ENCODE data around the gene AFG1L.
"Not testable (repeated sequence)": the region's sequence is repeated elsewhere in the genome, so short reads cannot be mapped to it uniquely, and the experiment has no call there.

Gene AFG1L

GRCh38 chr6:108287373-108287772 lies 7.5 kb upstream of the AFG1L start:
- ChIA-PET POLR2A (no interaction called here), CTCF (interaction anchor here (0.5 kb wide), 1 partner anchor 29 kb away, joined by 3 read pairs; no protein-coding TSS in a partner anchor)
- TF ChIP-seq ELF4 (IDR thresholded peaks at IDR 0.05) (no peak), LEF1 (IDR thresholded peaks at IDR 0.05; ENCODE audit: borderline replicate concordance) (no peak), CTBP1 (IDR thresholded peaks at IDR 0.05; ENCODE audit: borderline replicate concordance) (no peak), TARDBP (IDR thresholded peaks at IDR 0.05) (no peak), FOXK2 (IDR thresholded peaks at IDR 0.05) (no peak), ARNT (IDR thresholded peaks at IDR 0.05) (no peak), SP1 (IDR thresholded peaks at IDR 0.05) (no peak), NFRKB (IDR thresholded peaks at IDR 0.05) (no peak), FOXA1 (IDR thresholded peaks at IDR 0.05) (no peak), PKNOX1 (IDR thresholded peaks at IDR 0.05) (no peak), BHLHE40 (IDR thresholded peaks at IDR 0.05; ENCODE audit: borderline replicate concordance) (no peak), ZNF384 (IDR thresholded peaks at IDR 0.05) (no peak), SUZ12 (IDR thresholded peaks at IDR 0.05) (no peak), HDGF (IDR thresholded peaks at IDR 0.05; ENCODE audit: borderline replicate concordance) (no peak), FOXM1 (IDR thresholded peaks at IDR 0.05; ENCODE audit: borderline replicate concordance) (no peak), L3MBTL2 (conservative IDR thresholded peaks at IDR 0.05) (no peak)
- DNase-seq (ENCODE audit: extremely low spot score) = no peak

GRCh38 chr6:108288742-108289141 lies 6.1 kb upstream of the AFG1L start:
- ChIA-PET POLR2A (no interaction called here), CTCF (no interaction called here)
- TF ChIP-seq TARDBP (IDR thresholded peaks at IDR 0.05) (no peak), HDGF (IDR thresholded peaks at IDR 0.05; ENCODE audit: borderline replicate concordance) (no peak), SUZ12 (IDR thresholded peaks at IDR 0.05) (no peak), NFRKB (IDR thresholded peaks at IDR 0.05) (no peak), FOXA1 (IDR thresholded peaks at IDR 0.05) (no peak), FOXM1 (IDR thresholded peaks at IDR 0.05; ENCODE audit: borderline replicate concordance) (no peak), SP1 (IDR thresholded peaks at IDR 0.05) (no peak), LEF1 (IDR thresholded peaks at IDR 0.05; ENCODE audit: borderline replicate concordance) (no peak)
- no peak for DNase-seq (ENCODE audit: extremely low spot score)

- no peak for DNase-seq (ENCODE audit: extremely low spot score)
- ChIA-PET POLR2A (no interaction called here), CTCF (no interaction called here)
- TF ChIP-seq ZNF384 (IDR thresholded peaks at IDR 0.05) (no peak), PKNOX1 (IDR thresholded peaks at IDR 0.05) (no peak), CTBP1 (IDR thresholded peaks at IDR 0.05; ENCODE audit: borderline replicate concordance) (no peak)
These were observed 3.8 kb upstream of the AFG1L start for GRCh38 chr6:108291091-108291490.

GRCh38 chr6:108292561-108292960 lies 2.3 kb upstream of the AFG1L start:
- DNase-seq (ENCODE audit: extremely low spot score); POLR2A ChIA-PET; CTCF ChIA-PET: not testable (repeated sequence)

GRCh38 chr6:108293527-108294296 lies 1.1 kb upstream of the AFG1L start:
- ChIA-PET CTCF (no interaction called here), POLR2A (interaction anchor here (0.6 to 2.1 kb wide), 6 partner anchors 14 to 39 kb away, joined by 3 to 18 read pairs (median 4); partner anchors contain the start of gene SNX3)
- no peak for TF ChIP-seq LEF1 (IDR thresholded peaks at IDR 0.05; ENCODE audit: borderline replicate concordance)
- TF ChIP-seq ZNF384 (IDR thresholded peaks at IDR 0.05) = no peak
- no peak for TF ChIP-seq ARNT (IDR thresholded peaks at IDR 0.05)
- TF ChIP-seq SUZ12 (IDR thresholded peaks at IDR 0.05) = no peak
- no peak for TF ChIP-seq HDGF (IDR thresholded peaks at IDR 0.05; ENCODE audit: borderline replicate concordance)
- no peak for TF ChIP-seq TARDBP (IDR thresholded peaks at IDR 0.05)
- no peak for TF ChIP-seq FOXK2 (IDR thresholded peaks at IDR 0.05)
- TF ChIP-seq CTBP1 (IDR thresholded peaks at IDR 0.05; ENCODE audit: borderline replicate concordance) = no peak
- TF ChIP-seq SP1 (IDR thresholded peaks at IDR 0.05) = no peak
- TF ChIP-seq FOXA1 (IDR thresholded peaks at IDR 0.05) = no peak
- no peak for TF ChIP-seq BHLHE40 (IDR thresholded peaks at IDR 0.05; ENCODE audit: borderline replicate concordance)
- TF ChIP-seq ELF4 (IDR thresholded peaks at IDR 0.05) = no peak
- no peak for TF ChIP-seq L3MBTL2 (conservative IDR thresholded peaks at IDR 0.05)
- no peak for TF ChIP-seq FOXM1 (IDR thresholded peaks at IDR 0.05; ENCODE audit: borderline replicate concordance)
- TF ChIP-seq NFRKB (IDR thresholded peaks at IDR 0.05) = no peak
- no peak for DNase-seq (ENCODE audit: extremely low spot score)

GRCh38 chr6:108294297-108294726 lies 542 bp upstream of the AFG1L start:
- ChIA-PET POLR2A (interaction anchor here (0.6 to 2.1 kb wide), 15 partner anchors 9 to 674 kb away, joined by 3 to 18 read pairs (median 4); partner anchors contain the start of genes SEC63 and SNX3), CTCF (no interaction called here)
- TF ChIP-seq L3MBTL2 (conservative IDR thresholded peaks at IDR 0.05) (peak; percentile 42), TARDBP (IDR thresholded peaks at IDR 0.05) (no peak)
- DNase-seq (ENCODE audit: extremely low spot score) = no peak

GRCh38 chr6:108295676-108296075 lies 822 bp downstream of the AFG1L start:
- DNase-seq (ENCODE audit: extremely low spot score) = no peak
- CTCF ChIA-PET = interaction anchor here (0.6 kb wide), 1 partner anchor 529 kb away, joined by 3 read pairs; no protein-coding TSS in a partner anchor
- POLR2A ChIA-PET = interaction anchor here (0.8 to 2.1 kb wide), 10 partner anchors 8 to 196 kb away, joined by 3 to 18 read pairs (median 4); partner anchors contain the start of gene SNX3
- no peak for TF ChIP-seq HDGF (IDR thresholded peaks at IDR 0.05; ENCODE audit: borderline replicate concordance)
- no peak for TF ChIP-seq PKNOX1 (IDR thresholded peaks at IDR 0.05)
- no peak for TF ChIP-seq TARDBP (IDR thresholded peaks at IDR 0.05)
- no peak for TF ChIP-seq FOXK2 (IDR thresholded peaks at IDR 0.05)
- no peak for TF ChIP-seq ZNF384 (IDR thresholded peaks at IDR 0.05)
- no peak for TF ChIP-seq ARNT (IDR thresholded peaks at IDR 0.05)
- no peak for TF ChIP-seq NFRKB (IDR thresholded peaks at IDR 0.05)
- no peak for TF ChIP-seq CTBP1 (IDR thresholded peaks at IDR 0.05; ENCODE audit: borderline replicate concordance)

Data from HEK293T (cell line).